ENCODE measurements around the gene DPH7.
"Not testable (repeated sequence)": the region's sequence is repeated elsewhere in the genome, so short reads cannot be mapped to it uniquely, and the experiment has no call there.

DPH7 gene

DNA sequence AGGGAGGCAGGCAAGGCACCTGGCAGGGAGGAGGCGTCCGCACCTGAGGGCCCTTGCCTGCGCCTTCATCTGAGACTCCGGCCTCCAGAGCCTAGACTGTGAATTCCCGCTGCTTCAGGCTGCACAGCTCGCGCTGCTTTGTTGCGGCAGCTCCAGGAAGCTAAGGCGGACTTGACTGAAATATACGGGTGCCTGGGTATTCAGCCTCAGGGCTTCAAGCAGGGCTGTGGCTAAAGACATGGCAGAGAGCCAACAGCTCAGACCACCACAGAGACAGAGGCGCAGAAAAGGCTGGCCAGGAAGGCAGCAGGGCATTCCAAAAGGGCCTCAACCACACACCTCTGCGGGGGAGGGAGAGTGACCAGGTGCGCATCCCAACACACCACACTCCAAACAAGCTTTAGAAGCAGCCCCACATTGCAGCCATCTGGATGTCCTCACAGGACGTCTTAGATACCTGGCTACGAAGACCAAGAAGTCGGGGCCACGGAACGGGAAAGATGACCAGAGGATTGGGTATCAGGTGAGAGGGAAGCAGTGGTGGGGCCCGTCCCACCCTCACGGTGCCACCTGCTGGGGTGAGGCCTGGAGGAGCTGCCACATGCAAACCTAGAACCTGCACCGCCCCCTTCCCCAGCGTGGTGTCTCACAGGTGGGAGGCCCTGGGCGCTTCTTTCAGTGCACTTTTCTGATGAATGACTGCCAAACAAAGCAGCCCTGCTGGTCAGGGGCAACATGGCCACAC lies 1.7 kb upstream of the DPH7 start:
- DNase-seq: no peak

DNA sequence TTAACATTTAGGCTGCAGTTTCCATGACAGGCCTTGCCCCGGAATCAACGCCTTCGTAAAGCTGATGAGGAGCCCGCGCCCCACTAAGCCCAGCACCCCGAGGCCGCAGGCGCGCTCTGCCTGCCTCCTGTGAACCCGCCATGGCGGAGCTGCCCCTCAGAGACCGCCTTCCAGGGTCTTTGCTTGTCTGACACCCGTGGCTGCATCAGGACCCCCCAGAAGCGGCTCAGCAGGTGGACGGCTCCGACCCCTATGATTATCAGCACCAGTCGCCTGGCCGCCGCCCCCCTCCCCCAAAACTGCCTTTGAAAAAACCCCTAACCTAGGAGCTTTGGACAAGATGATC lies 507 bp upstream of the DPH7 start:
- no peak for DNase-seq

DNA sequence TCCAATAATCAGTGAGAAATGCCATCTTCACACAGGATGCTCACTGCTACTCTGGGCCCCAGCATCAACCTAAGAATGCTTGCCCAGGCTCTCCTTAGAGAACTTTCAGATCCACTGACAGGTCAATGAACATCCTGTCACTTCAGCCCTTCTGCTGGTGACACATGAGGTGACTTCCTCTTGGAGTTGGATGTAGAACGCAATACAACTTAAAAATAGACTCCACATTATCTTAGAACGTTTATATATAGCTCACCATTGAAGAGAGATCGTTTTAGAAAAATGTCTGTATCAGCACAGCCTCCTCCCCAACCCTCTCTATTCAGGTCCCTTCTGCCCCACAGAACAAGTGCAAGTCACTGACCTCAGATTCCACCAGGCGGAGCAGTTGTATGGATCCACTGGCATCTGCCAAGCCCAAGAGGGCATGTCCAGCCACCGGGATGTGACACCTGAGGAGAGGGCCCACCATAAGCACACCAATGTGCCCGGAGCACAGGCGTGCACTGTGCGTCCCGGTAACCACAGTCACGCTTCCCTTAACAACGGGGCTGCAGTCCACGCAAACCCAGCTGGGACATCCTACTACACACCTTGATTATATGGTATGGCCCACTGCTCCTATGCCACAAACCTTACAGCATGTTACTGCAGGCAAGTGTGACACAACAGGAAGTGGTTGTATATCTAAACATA lies 2.9 kb downstream of the DPH7 start:
- DNase-seq: no peak

DNA sequence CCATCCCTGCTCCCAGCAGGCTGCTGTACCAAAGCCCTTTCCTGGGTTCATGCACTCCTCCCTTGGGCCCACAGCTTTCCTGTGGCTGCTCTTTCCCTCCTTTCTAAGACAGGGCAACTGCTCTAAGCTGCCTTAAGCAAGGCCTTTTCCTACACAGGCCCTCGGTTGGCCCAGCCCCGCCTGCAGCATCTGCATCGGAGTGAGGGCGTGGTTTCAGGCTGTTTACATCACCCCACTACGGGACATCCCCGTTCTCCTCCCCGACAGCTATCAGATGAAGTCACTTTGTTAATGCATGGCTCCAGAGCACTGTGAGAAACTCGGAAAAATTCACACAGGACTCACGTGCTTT lies 3.4 kb downstream of the DPH7 start:
- no peak for DNase-seq

DNA sequence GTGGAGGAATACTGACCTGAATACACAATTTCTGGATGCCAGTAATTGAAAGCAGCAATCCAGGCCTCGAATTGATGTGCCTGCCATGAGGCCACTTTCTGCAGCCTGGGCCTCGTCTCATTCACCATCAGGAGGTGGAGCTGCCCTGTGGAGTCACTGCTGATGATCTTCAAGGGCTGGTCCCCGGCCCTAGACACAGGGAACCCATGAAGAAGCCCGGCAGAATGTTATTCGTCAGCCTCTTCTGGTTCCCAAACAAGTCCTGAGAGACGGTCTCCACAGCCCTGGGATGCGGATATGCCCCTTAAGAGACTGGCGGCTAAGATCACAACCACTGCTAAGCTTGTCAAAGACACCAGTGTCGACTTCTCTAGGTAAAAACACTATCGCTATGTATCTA lies 4.5 kb downstream of the DPH7 start:
- DNase-seq: no peak

DNA sequence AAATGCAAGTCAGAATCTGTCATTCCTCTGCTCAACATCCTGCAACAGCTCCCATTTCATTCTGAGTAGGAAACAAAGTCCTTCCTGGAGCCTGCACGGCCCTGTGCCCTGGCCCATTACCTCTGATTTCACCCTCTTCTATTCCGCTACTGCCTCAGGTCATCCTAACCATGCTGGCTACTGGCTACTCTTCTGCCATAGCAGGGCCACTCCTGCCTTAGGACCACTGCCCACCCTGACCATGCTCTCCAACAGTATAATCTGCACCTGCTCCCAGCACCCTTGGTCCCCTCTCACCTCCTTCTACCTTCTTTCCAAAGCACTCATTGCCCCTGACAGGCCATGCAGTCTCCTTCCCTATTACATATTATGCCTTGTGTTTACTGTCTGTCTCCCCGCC lies 8.2 kb downstream of the DPH7 start:
- DNase-seq: no peak

DNA sequence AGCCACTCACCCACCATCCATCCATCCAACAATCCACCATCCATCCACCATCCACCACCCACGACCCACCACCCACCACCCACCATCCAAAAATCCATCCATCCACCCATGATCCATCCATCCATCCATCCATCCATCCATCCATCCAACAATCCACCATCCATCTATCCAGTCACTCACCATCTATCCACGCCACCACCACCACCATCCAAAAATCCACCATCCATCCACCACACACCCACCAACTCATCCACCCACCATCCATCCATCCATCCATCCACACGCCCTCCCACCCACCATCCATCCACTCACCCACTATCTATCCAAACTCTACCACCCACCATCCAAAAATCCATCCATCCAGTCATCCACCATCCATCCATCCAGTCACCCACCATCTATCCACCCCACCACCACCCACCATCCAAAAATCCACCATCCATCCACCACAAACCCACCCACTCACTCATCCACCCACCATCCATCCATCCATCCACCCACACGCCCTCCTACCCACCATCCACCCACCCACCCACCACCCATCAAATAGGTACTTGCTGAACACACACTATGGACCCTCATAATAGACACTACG lies 9.0 kb downstream of the DPH7 start:
- no peak for DNase-seq

DNA sequence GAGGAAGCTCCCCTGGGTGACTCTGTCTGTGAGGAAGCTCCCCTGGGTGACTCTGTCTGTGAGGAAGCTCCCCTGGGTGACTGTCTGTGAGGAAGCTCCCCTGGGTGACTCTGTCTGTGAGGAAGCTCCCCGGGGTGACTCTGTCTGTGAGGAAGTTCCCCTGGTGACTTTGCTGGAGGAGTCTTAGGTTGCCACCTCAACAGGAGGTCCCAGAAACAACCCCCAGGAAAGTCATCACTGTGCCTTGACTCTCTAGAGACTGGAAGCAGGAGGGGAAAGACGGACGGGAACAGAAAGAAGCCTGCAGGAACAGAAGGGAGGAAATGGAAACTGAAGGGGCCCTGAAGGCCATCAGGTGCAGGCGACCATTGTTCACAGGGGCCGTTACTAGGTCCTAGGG lies 10.3 kb downstream of the DPH7 start:
- DNase-seq: not testable (repeated sequence)

DNA sequence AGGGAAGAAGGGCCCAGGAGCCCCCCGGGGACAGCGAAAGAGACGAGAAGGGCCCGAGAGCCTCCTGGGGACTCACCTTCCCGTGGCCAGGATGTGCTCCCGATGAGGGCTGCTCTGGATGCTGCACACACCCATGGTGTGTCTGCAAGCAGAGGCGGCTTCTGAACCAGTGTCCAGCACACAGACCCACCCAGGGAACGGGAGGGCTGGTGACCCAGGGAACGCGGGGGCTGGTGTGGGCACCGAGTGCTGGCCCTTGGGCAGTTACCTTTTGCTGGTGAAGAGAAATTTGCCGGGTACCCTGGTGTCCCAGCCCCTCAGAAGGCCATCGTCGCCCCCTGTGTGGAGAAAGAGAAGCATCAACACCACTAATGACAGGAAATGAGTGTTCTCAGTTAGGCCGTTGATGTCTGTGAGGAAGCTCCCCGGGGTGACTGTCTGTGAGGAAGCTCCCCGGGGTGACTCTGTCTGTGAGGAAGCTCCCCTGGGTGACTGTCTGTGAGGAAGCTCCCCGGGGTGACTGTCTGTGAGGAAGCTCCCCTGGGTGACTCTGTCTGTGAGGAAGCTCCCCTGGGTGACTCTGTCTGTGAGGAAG lies 13.8 kb downstream of the DPH7 start:
- no peak for DNase-seq

DNA sequence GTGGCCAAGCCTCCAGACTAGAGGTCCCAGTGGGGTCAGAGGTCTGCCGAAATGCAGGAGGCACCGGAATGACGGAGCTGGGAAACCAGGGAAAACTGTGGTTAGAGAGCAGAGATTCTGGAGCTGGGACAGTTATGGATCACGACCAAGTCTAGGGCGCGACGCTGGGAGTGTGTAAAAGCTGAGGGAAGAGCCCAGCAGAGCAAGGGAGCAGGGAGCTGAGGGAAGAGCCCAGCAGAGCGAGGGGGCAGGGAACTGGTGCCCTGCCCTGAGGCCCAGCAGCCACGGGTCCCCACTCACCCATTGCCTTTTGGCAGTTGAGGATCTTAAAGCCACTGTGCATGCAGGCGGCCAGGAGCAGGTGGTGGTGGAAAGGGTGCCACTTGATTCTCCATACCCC lies 14.6 kb downstream of the DPH7 start:
- DNase-seq: no peak

DNA sequence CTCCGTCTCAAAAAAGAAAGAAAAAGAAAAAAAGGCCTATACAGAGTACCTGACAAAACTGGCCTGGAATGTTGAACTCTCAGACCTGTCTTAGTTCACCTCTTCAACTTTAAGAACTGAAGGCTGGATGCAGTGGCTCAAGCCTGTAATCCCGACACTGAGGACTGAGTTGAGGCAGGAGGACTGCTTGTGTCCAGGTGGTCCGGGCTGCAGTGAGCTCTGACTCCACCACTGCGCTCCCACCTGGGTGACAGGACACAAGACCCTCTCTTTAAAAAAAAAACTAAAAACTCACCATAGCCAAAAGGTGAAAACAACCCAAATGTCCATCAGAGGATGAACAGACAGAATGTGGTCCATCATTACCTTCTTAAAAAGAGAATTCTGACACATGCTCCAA lies 20.6 kb downstream of the DPH7 start:
- DNase-seq: no peak

DNA sequence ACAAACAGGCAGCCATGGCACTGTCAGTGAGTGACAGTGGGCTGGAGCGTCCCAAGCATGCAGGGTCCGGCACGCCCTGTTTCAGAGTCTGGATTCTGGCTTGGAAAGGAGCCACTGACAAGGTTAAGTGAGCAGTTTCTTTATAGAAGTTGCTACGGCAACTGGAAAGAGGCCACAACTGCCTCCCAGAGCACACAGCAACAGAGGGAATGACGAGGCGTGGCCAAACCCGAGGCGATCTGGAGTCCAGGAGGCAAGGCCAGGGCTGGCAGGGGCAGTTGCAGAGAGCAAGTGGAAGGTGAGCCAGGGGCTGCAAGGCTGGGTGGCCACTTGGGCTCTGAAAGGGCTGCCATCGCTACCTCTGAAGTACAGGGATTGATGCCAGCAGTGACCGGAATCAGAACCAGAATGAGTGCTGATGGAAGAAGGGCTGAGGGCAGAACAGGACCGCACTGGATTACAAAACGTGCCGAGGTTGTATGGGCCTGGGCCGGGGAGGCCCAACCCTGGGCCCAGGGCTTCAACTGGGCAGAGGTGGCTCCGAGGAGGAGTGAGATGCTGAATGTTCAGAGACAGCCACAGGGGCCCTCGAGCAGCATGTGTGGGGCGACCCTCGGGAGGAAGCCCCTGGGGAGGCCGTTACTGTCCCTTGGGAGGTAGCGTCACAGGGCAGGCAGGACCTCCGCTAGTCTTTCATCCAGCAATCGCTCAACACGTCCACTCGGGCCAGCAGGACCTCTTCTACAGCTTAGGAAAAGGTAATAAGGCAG lies 22.5 kb downstream of the DPH7 start:
- no peak for DNase-seq

DNA sequence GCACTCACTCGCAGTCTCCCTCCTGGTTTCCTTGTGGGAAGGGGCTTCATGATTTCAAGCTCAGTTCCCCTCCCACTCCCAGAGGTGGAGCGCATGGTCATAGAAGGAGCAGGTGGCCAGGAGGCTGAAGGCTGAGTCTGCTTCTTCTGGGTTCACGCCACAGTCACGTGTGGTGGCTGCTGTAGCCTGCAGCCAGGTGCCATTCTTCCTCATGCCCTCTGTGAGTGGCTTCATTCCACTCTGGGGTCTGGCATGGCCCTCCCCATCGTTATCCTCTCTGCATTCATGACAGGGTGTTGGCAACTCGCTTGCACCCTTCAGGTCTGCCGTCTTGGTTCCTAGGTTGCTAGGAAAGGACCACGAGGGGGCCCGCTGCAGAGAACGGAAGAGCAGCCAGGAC lies 23.5 kb downstream of the DPH7 start:
- no peak for DNase-seq

DNA sequence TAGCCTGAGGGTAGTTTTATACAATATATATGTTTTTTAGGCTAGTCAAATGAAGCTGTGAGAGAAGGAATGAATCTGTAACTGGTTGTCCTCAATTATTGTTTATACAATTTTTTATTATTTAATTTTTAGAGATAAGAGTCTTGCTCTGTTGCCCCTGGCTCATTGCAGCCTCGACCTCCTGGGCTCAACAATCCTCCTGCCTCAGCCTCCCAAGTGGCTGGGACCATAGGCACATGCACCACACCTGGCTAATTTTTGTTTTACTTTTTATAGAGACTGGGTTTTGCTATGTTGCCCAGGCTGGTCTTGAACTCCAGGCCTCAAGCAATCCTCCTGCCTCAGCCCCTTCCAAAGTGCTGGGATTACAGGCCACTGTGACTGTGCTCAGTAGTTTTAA lies 24.4 kb downstream of the DPH7 start:
- DNase-seq: no peak

DNA sequence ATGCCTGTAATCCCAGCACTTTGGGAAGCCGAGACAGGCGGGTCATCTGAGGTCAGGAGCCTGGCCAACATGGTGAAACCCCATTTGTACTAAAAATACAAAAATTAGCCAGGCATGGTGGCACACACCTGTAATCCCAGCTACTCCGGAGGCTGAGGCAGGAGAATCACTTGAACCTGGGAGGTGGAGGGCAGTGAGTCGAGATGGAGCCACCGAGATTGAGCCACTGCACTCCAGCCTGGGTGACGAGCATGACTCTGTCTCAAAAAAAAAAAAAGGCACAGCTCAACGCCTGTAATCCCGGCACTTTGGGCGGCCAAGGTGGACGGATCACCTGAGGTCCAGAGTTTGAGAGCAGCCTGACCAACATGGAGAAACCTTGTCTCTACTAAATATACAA lies 25.1 kb downstream of the DPH7 start:
- DNase-seq: not testable (repeated sequence)

DNA sequence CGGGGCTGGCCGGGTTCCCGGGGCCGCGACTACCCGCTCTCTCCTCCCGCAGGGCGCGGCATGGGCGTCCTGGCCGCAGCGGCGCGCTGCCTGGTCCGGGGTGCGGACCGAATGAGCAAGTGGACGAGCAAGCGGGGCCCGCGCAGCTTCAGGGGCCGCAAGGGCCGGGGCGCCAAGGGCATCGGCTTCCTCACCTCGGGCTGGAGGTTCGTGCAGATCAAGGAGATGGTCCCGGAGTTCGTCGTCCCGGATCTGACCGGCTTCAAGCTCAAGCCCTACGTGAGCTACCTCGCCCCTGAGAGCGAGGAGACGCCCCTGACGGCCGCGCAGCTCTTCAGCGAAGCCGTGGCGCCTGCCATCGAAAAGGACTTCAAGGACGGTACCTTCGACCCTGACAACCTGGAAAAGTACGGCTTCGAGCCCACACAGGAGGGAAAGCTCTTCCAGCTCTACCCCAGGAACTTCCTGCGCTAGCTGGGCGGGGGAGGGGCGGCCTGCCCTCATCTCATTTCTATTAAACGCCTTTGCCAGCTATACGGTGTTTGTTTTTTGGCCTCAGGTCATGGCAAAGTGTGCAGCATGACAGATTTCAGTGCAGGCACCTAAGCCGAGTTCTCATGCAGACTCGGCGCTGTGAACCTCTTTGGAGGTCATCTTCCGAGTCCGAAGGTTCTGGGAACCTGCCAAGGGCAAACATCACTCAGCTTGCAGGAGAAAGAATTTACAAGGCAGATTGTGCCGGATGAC lies 26.5 kb downstream of the DPH7 start:
- DNase-seq: no peak

DNA sequence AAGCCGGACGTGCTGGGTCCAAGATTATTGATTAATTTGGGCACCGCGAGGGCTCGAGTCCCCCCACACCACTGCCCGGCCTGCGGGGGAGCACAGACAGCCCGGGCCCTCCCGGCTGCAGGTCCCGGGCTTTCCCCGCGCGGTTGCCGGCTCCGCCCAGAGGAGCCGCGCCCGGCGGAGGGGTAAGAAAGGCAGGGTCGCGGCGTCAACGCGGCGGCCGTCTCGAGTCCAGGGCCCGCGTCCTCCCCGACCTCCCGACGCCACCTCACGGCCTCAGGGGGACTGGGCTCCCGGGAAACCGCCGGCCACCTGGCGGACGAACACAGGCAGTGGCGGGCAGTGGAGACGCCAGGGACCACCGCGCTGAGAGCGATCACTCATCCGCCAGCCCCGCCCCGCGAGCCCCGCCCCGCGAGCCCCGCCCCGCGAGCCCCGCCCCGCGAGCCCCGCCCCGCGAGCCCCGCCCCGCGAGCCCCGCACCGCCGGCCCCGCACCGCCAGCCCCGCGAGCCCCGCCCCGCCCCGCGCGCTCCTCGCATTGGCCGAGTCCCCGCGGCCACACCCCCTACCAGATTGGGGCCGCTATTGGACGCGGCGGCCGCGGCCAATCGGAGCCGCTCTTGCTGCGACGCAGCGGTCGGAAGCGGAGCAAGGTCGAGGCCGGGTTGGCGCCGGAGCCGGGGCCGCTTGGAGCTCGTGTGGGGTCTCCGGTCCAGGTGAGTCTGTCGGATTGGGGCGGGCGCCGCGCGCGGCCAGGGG lies 27.3 kb downstream of the DPH7 start, which contains the start of gene MRPL41:
TSS of gene MRPL41 (plus strand) at position 616 of the 758 bp plus-strand sequence. CDS start 203 bp downstream, outside the sequence.
- peak; percentile 28 for DNase-seq

DNA sequence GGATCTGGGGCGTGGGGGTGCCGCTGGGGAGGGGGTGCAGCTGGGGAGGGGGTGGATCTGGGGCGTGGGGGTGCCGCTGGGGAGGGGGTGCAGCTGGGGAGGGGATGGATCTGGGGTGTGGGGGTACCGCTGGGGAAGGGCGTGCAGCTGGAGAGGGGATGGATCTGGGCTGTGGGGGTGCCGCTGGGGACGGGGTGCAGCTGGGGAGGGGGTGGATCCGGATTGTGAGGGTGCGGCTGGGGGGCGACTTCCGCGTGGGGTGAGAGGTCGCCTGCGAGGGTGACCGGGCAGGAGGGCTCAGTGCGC lies 27.8 kb downstream of the DPH7 start:
- DNase-seq: not testable (repeated sequence)

DNA sequence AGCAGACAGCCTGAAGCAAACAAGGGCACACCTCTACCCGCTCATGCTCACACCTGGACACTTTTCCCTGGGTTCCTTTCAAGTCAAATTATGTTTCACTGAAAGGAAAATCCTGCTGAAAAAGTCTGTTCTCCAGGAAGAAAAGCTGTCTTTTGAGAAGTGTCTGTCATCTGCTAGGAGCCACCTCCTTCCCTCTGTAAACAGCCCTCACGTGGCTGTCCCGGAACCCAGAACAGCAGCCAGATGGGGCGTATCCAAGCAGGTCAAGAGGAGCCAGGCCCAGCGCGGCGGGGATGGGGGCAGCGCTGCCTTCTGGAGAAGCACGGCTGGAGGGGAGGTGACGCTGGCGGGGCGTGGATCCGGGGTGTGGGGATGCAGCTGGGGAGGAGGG lies 28.5 kb downstream of the DPH7 start, which contains the start of gene PNPLA7:
TSS of gene PNPLA7 (minus strand) at position 172 of the 391 bp plus-strand sequence. CDS start 205 bp downstream, outside the sequence.
- DNase-seq: peak; percentile 17

DNA sequence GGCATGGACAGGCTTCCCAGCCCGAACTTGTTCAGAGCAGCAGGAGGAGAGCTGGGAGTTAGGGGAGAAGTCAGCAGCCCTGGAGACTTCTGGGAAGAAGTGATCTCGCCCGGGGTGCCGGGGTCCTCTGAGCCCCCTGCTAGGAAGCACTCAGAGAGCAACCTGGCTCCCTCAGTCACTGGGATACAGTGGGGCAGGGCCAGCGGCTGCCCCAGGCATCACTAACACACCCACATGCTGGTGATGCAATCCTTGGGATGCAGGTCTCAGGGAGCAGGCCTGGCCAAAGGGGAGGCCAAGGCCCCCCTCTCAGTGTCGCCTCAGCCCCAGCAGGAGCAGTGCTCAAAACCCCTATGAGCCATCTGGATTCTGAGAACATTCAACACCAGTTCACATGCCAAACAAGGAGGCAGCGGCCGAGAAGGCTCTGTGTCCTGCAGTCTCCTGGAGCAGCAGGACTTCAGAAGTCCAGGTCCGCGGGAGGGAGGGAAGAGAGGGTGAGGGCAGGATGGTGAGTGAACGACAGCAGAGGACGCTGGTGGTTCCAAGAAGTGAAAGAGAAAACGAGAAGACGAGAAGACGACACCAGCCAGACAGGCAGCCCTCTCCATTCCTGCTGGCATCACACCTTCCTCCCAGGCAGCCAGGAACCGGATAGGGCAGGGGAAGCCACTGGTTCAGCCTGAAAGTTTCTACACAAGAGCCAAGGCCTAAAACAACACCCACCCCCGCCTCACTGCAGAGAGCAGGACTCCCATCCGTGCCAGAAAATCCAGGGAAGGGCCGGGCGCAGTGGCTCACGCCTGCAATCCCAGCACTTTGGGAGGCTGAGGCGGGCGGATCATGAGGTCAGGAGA lies 30.8 kb downstream of the DPH7 start:
- DNase-seq: no peak

DNA sequence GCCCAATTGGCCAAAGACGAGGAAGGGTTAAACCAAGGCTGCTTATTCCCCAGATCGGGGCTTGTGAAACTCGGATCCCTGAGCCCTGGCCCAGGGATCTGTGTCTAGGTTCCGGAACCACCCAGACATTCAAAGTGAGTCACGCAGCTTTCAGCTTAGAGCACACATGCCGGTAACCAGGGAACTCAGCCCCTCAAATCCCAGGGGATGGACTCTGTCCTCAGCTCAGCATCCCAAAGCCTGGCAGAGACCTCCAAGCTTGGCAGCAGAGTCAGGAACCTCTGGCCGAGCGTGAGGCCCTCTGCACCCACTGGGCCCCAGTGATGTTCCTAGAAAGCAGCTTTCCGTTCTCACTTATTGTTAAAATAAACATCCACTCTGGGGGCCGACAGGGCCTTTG lies 33.6 kb downstream of the DPH7 start:
- no peak for DNase-seq

Measured in NCI-H526 treated with DMSO at 0.1 percent for 48 hours (cell line).